Stimulated activated CD8-positive, alpha-beta memory T cell treated with anti-CD3 and anti-CD28 coated beads, Interleukin-7, amount 100 ng/mL, for 4 hours (primary cell): ENCODE data around the gene C1orf53.
A peak's percentile ranks its signal among the peaks of the same experiment; 100 is the strongest.
"Not testable (repeated sequence)": the region's sequence is repeated elsewhere in the genome, so short reads cannot be mapped to it uniquely, and the experiment has no call there.

Source experiments
- DNase-seq, 2 donors: peaks; one replicate each; pipeline ENCODE4 v3.0.0-alpha.2; 2020; ENCODE audit warnings: low read depth in 2 of 2

Gene C1orf53

DNA sequence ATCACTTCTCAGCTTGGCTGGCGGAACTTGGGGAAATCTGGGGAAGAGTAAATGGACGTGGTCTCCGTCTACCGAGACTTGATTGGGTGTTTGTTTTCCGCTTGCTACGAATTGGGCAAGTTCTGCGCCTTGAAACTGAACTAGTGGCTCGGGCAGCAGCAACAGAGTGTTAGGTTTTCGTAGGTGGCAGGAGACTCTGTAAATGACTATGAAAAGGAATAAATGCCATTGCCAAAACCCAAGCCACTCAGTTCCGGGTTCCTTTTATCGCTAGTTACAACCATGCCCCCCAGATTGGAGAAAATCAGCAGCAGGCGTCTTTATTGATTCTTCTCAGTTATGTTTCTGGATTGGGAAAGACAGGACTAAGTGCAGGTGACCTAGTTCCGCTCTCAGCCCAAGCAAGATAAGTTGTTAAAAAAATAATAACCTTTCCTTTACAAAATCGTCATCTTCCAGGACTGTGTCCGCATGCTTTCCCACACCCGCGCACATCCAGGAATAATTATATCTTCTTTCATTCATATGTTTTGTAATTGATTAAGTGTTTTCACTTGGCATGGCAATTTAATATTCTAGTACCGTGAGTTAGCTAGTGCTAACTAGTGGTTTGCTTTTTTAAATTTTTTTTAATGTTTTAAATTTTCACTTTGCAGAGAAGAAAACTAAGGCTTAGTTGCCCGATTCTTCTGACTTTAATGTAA is 18.1 kb downstream of the C1orf53 start:
- DNase-seq: no peak

DNA sequence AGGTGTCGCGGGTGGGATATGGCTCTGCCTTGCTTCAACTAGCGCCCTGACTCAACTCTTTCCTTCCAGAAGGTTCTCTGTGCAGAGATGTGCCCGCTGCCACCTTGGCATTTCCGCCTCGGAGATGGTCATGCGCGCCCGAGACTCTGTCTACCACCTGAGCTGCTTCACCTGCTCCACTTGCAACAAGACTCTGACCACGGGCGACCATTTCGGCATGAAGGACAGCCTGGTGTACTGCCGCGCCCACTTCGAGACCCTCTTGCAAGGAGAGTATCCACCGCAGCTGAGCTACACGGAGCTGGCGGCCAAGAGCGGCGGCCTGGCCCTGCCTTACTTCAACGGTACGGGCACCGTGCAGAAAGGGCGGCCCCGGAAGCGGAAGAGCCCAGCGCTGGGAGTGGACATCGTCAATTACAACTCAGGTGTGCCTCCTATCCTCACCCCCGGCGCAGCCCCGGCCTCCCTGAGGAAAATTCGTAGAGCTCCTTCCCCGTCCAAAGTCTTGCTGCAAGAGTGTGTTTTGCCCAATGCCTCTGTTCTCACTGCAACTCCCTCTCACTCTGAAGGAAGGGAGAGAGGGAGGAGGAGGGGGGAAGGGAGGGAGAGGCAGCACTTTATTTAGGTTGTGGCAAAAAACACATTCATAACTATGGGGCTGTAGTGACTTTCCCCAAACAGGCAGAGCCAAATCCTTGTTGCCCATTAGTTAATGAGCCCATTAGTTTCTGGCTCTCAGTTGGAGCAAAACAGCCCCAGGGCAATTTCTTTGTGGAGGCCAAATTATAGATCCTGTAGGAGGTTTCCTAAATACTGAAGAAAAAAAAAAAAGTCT is 19.0 kb downstream of the C1orf53 start:
- no peak for DNase-seq

GRCh38 chr1:197922070-197922390 is 19.6 kb downstream of the C1orf53 start:
- no peak for DNase-seq

DNA sequence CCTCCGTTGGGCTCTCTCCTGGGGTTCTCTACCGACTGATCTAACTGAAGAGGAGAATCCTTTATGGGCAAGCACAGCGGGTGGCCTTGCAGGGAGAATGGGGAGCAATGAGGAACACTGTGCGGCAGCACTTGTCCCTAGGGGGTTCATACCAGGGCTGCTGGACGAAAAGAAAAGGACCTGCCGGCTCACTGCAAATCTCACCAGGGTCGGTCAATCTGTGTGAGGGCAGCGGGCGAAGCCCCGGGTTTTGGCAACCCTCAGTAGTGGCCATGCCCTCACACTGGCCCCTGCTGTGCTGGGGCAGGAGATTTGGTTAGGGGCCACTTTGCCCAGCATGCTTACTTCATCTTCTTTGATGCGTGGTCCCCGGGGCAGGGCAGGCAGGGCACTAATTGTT is 20.6 kb downstream of the C1orf53 start:
- no peak for DNase-seq

GRCh38 chr1:197924516-197925123 is 22.2 kb downstream of the C1orf53 start:
- no peak for DNase-seq

GRCh38 chr1:197927908-197928665 is 25.7 kb downstream of the C1orf53 start:
- no peak for DNase-seq

DNA sequence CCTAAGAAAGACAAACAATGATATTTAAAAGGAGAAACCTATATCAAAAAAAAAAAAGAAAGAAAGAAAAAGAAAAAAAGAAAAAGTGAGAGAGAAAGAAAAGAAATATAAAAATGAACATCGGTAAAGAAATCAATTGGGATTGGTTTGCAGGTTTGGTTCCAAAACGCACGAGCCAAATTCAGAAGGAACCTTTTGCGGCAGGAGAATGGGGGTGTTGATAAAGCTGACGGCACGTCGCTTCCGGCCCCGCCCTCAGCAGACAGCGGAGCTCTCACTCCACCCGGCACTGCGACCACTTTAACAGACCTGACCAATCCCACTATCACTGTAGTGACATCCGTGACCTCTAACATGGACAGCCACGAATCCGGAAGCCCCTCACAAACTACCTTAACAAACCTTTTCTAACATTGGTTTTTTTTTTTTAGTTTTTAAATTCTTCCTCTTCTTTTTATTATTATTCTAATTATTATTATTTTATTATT is 26.5 kb downstream of the C1orf53 start:
- no peak for DNase-seq

- no peak for DNase-seq
Observed at GRCh38 chr1:197933016-197933415, 30.6 kb downstream of the C1orf53 start.

DNA sequence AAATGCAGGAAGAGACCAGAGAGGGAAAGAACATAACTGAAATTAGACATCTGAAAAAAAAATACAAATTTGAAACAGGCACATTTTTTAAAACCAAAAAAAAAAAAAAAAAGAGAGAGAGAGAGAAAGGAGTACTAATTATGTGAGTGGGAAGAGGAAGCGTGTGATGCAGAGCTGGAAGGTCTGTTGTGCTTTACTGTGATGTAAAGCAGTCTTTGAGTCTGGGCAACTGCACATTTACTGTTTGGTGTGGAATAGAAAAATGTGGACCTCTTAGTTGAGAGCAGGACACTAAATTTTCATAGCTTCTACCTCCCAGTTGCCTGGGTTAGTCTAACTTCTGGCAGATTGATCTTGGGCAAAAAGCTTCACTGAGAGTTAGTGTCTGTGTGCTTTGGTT is 31.2 kb downstream of the C1orf53 start:
- DNase-seq: no peak

GRCh38 chr1:197937381-197937780 is 35.0 kb downstream of the C1orf53 start:
- DNase-seq: no peak

DNA sequence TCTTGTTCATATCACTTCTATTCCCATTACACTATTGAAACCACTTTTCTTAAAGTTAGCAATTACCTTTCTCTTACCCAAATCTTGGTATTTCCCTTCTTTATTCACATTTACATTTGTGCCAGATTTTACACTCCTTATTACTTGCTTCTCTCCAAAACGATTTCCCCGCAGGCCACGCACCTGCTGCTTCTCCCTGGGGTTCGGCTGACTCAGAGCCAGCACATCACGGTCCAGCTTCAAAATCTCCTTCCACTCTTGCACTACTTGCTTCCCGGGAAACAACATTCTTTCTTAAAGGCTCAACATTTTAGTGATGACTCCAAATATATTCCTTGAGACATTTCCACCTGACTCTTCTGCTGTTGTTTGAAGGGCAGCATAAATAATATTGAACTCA is 35.5 kb downstream of the C1orf53 start:
- no peak for DNase-seq

GRCh38 chr1:197939159-197939980 is 36.9 kb downstream of the C1orf53 start:
- DNase-seq: not testable (repeated sequence)

- DNase-seq: no peak
Observed at GRCh38 chr1:197942042-197942441, 39.6 kb downstream of the C1orf53 start.

DNA sequence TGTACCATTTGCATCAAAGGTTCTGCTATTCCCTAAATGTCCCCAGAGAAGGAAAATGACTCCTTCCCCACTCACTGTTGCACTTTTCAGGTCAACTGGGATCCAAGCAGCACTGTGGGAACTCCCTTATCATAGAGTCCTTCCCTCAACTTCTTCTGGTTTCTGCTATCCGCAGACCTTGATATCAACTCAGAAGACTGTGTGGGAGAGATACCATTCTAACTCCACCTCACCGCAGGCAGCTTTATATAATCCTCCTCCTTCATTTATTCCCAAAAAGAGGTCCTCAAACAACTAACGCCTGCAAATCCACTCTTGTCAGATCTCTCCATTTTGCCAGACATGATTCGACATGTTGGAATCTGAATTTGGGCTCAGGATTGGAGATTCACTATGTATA is 42.1 kb downstream of the C1orf53 start:
- DNase-seq: no peak

GRCh38 chr1:197948926-197949899 is 46.8 kb downstream of the C1orf53 start:
- DNase-seq: peak; percentile 21 to 34

DNA sequence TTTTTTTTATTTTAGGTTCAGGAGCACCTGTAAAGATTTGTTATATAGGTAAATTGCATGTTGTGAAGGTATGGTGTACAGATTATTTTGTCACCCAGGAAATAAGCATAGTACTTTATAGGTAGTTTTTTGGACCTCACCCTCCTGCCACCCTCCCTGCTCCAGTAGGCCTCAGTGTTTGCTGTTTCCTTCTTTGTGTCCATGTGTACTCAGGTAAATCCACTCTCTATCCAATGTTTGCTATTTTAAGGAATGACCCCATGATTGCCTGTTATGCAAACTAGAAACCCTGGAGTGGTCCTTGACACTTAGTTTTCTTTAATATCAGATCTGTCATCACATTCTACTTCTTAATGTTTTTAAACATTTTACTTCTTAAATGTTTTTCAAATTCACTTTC is 48.7 kb downstream of the C1orf53 start:
- no peak for DNase-seq

- no peak for DNase-seq
Observed at GRCh38 chr1:197951617-197952175, 49.3 kb downstream of the C1orf53 start.

- not testable (repeated sequence) for DNase-seq
Observed at GRCh38 chr1:197953472-197953871, 51.0 kb downstream of the C1orf53 start.

GRCh38 chr1:197954718-197955418 is 52.4 kb downstream of the C1orf53 start:
- DNase-seq: no peak
